Nasal cavity respiratory epithelium epithelial cell of viscerocranial mucosa (primary cell): Measurements from ENCODE around the gene TCF25. TPM values are rescaled to one million over a fixed set of nuclear protein-coding genes. Genes with fewer than 3 reads are reported as not detected.

ENCODE experiments used
- total RNA-seq: library from RNA; depleted of rRNA; stranded (reverse); fragments of >200 nt; gene quantifications from 2 replicates; pipeline ENCODE4 v1.2.3, GENCODE V29; 2014

Gene TCF25, protein sequence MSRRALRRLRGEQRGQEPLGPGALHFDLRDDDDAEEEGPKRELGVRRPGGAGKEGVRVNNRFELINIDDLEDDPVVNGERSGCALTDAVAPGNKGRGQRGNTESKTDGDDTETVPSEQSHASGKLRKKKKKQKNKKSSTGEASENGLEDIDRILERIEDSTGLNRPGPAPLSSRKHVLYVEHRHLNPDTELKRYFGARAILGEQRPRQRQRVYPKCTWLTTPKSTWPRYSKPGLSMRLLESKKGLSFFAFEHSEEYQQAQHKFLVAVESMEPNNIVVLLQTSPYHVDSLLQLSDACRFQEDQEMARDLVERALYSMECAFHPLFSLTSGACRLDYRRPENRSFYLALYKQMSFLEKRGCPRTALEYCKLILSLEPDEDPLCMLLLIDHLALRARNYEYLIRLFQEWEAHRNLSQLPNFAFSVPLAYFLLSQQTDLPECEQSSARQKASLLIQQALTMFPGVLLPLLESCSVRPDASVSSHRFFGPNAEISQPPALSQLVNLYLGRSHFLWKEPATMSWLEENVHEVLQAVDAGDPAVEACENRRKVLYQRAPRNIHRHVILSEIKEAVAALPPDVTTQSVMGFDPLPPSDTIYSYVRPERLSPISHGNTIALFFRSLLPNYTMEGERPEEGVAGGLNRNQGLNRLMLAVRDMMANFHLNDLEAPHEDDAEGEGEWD
- 88.5 and 107 TPM in 2 replicates for total RNA-seq

GRCh38 chr16:89873109-89873971, at the start of gene TCF25:
TSS of gene TCF25 (plus strand) at chr16:89873592. CDS start at chr16:89873668, 76 bp downstream.

GRCh38 chr16:89828199-89828869, 45.1 kb upstream of the TCF25 start, which contains the start of gene SPIRE2:
TSS of gene SPIRE2 (plus strand) at chr16:89828475. CDS start at chr16:89828551, 76 bp downstream.

GRCh38 chr16:89918453-89919347, 45.3 kb downstream of the TCF25 start, which contains the start of gene MC1R:
TSS of gene MC1R (plus strand) at chr16:89918862. CDS start at chr16:89919259, 397 bp downstream.

DNA sequence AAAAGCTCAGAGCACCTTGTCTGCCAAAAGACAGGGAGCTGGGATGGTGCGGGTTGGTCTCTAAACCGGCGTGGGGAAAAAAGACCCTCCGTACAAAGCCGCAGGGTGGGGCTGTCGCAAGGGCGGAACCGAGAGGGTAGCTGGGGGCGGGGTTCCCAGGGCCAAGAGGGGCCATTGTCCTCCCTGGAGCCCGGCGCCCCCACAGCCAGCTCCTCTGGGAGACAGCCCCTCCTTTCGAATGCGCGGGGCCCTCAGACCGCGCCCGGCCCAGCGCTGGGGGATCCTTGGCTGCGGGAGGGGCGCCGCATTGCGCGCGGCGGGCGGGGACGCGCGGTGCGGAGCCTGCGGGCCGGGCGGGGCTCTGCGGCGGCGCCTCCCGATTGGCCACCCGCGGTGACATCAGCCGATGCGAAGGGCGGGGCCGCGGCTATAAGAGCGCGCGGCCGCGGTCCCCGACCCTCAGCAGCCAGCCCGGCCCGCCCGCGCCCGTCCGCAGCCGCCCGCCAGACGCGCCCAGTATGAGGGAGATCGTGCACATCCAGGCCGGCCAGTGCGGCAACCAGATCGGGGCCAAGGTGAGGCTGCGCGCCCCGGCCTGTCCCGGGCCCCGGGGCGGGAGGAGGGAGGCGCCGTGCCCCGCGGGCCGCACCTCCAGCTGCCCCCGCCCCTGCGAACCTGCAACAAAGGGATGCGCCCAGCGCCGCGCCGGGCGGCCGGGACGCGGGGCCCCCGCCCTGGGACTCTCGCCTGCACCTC, 49.7 kb downstream of the TCF25 start, which contains the start of gene TUBB3:
TUBB3 (plus strand) TSS at position 459 of the 756 bp plus-strand sequence; CDS start at position 519, 60 bp downstream.

Other genes starting within 250 kb of the TCF25 start
- gene CHMP1A, start 215.9 kb upstream of the TCF25 start, total RNA-seq = 82.4 and 91.3 TPM in 2 replicates
- 1.4 and 3.2 TPM in 2 replicates for gene SPATA33, start 215.8 kb upstream of the TCF25 start, total RNA-seq
- 23.6 and 38.9 TPM in 2 replicates for gene CDK10, start 186.9 kb upstream of the TCF25 start, total RNA-seq
- 10.7 and 16.7 TPM in 2 replicates for gene SPATA2L, start 171.9 kb upstream of the TCF25 start, total RNA-seq
- gene VPS9D1, start 152.7 kb upstream of the TCF25 start, total RNA-seq = 2.7 and 6.0 TPM in 2 replicates
- 18.8 and 29.0 TPM in 2 replicates for gene ZNF276, start 152.1 kb upstream of the TCF25 start, total RNA-seq
- 0.85 and 1.0 TPM in 2 replicates for gene FANCA, start 56.9 kb upstream of the TCF25 start, total RNA-seq
- gene SPIRE2, start 45.1 kb upstream of the TCF25 start, total RNA-seq = 0.68 and 2.9 TPM in 2 replicates
- 0.68 and 5.1 TPM in 2 replicates for gene MC1R, start 45.3 kb downstream of the TCF25 start, total RNA-seq
- gene TUBB3, start 49.8 kb downstream of the TCF25 start, total RNA-seq = 13.7 and 43.2 TPM in 2 replicates
- gene DEF8, start 75.2 kb downstream of the TCF25 start, total RNA-seq = 59.1 and 93.4 TPM in 2 replicates
- gene DBNDD1, start 145.9 kb downstream of the TCF25 start, total RNA-seq = 4.4 and 5.1 TPM in 2 replicates
- gene PRDM7, start 203.7 kb downstream of the TCF25 start, total RNA-seq = not detected in 2 replicates